Measurements from ENCODE around the gene AGT. TPM values are rescaled to one million over a fixed set of nuclear protein-coding genes. Genes with fewer than 3 reads are reported as not detected.

The AGT gene
- total RNA-seq, 2 donors from 2014 or later: 86.3 to 152 TPM

- no peak overlapping the region for H3K27ac ChIP-seq
- DNase-seq (ENCODE audit: low spot score): no peak
These were observed 37.2 kb upstream of the AGT start for GRCh38 chr1:230750986-230751625.

GRCh38 chr1:230750576-230750975, 36.7 kb upstream of the AGT start:
- no peaks in the 10 kb centered on the region for H3K27me3 ChIP-seq
- no peak overlapping the region for H3K4me3 ChIP-seq
- H3K4me1 ChIP-seq: peaks cover 0 to 36% of the 10 kb centered on the region in 2 donors
- TF ChIP-seq CTCF (IDR thresholded peaks at IDR 0.05): no peak
- H3K27ac ChIP-seq: no peak overlapping the region
- H3K36me3 ChIP-seq: no peaks in the 10 kb centered on the region
- H3K9me3 ChIP-seq: no peaks in the 10 kb centered on the region
- DNase-seq (ENCODE audit: low spot score): no peak

More at GRCh38 chr1:230750986-230751625, 37.2 kb upstream of the AGT start:
- no peak overlapping the region for H3K4me3 ChIP-seq
- H3K9me3 ChIP-seq: no peaks in the 10 kb centered on the region
- no peaks in the 10 kb centered on the region for H3K27me3 ChIP-seq
- peaks cover 0 to 36% of the 10 kb centered on the region in 2 donors for H3K4me1 ChIP-seq
- no peak for TF ChIP-seq CTCF (IDR thresholded peaks at IDR 0.05)
- no peaks in the 10 kb centered on the region for H3K36me3 ChIP-seq

- no peak for TF ChIP-seq CTCF (IDR thresholded peaks at IDR 0.05)
- Histone ChIP-seq H3K9me3 (no peaks in the 10 kb centered on the region), H3K4me3 (no peak overlapping the region), H3K4me1 (peaks cover 0 to 29% of the 10 kb centered on the region in 2 donors), H3K27me3 (no peaks in the 10 kb centered on the region), H3K27ac (no peak overlapping the region), H3K36me3 (no peaks in the 10 kb centered on the region)
- no peak for DNase-seq (ENCODE audit: low spot score)
These were observed 35.7 kb upstream of the AGT start for GRCh38 chr1:230749635-230750034.

GRCh38 chr1:230749150-230749549, 35.2 kb upstream of the AGT start:
- TF ChIP-seq CTCF (IDR thresholded peaks at IDR 0.05): no peak
- no peaks in the 10 kb centered on the region for H3K9me3 ChIP-seq
- DNase-seq (ENCODE audit: low spot score): no peak
- no peaks in the 10 kb centered on the region for H3K27me3 ChIP-seq
- no peak overlapping the region for H3K27ac ChIP-seq
- no peaks in the 10 kb centered on the region for H3K36me3 ChIP-seq
- H3K4me1 ChIP-seq: peaks cover 0 to 24% of the 10 kb centered on the region in 2 donors
- H3K4me3 ChIP-seq: no peak overlapping the region

- Histone ChIP-seq H3K36me3 (no peaks in the 10 kb centered on the region), H3K9me3 (no peaks in the 10 kb centered on the region), H3K27me3 (no peaks in the 10 kb centered on the region), H3K4me3 (no peak overlapping the region), H3K27ac (no peak overlapping the region), H3K4me1 (peaks cover 0 to 14% of the 10 kb centered on the region in 2 donors)
- TF ChIP-seq CTCF (IDR thresholded peaks at IDR 0.05): no peak
- DNase-seq (ENCODE audit: low spot score): no peak
These were observed 34.2 kb upstream of the AGT start for GRCh38 chr1:230747890-230748800.

Data from right atrium auricular region (tissue), 2 donors.